GM12878 (cell line): ENCODE results near the gene CCDC47. TPM values are rescaled to one million over a fixed set of nuclear protein-coding genes. Genes with fewer than 3 reads are reported as not detected.

Source experiments
- ATAC-seq: fragments of 200-7000 bp; cut with Tn5 transposase; 3 replicates; pipeline ENCODE4 v1.9.1; 2020; ENCODE audit warnings: mild to moderate bottlenecking, moderate library complexity
- BruUV-seq: library from RNA; stranded (reverse); fragments of 400-500 nt; replicated peaks from 2 replicates; lab custom pipeline; 2021; lab: Mats Ljungman, UMichigan
- CTCF ChIA-PET: fragments of 300-600 bp; sonication (Branson Sonifier 250); formaldehyde crosslinking; extraction: SDS; loops from one replicate; lab custom pipeline; 2021; ENCODE audit warnings: inconsistent platforms; lab: Yijun Ruan, JAX
- POLR2A ChIA-PET: fragments of 350-600 bp; formaldehyde crosslinking; extraction: SDS; loops from one replicate; lab custom pipeline; 2021; ENCODE audit warnings: inconsistent platforms; lab: Charles Lee
- RAD21 ChIA-PET: fragments of 300-600 bp; sonication (Branson Sonifier 250); formaldehyde crosslinking; loops from one replicate; lab custom pipeline; 2023; ENCODE audit warnings: antibody characterized with exemption; ENCODE audit not compliant: unreplicated experiment; lab: Charles Lee
- SMC1A ChIA-PET: fragments of 300-600 bp; sonication (Branson Sonifier 250); formaldehyde crosslinking; loops from one replicate; lab custom pipeline; 2023; ENCODE audit not compliant: unreplicated experiment, uncharacterized antibody; lab: Charles Lee
- DNase-seq: peaks from one replicate; pipeline ENCODE4 v3.0.0-alpha.2; 2011; ENCODE audit warnings: low read depth, low spot score
- FAIRE-seq: peaks from 3 replicates; lab custom pipeline; 2011; peaks lifted over from hg19 to GRCh38; lab: Jason Lieb, UNC
- H2AFZ ChIP-seq: 2 replicates; pipeline ENCODE4 v1.6.0; 2011; ENCODE audit warnings: low read depth, low read length, control low read depth; ENCODE audit not compliant: control insufficient read depth
- H3K27ac ChIP-seq: 2 replicates; pipeline ENCODE4 v1.5.1; 2011; ENCODE audit warnings: control low read depth; ENCODE audit not compliant: control insufficient read depth, insufficient read depth
- H3K27me3 ChIP-seq, 2 experiments: replicated peaks in 1 of 2; 2 replicates each; pipeline versions ENCODE4 v1.6.0 to v1.6.1; 2011; ENCODE audit warnings: low read length in 1 of 2; ENCODE audit not compliant: control insufficient read depth in 2 of 2, insufficient read depth in 2 of 2
- H3K36me3 ChIP-seq, 2 experiments: 2 replicates each; pipeline ENCODE4 v1.5.1; 2011; ENCODE audit warnings: low read length in 1 of 2; ENCODE audit not compliant: control insufficient read depth in 2 of 2, insufficient read depth in 2 of 2
- H3K4me1 ChIP-seq: 2 replicates; pipeline ENCODE4 v1.6.1; 2011; ENCODE audit warnings: mild to moderate bottlenecking, low read length, moderate library complexity, mixed read lengths; ENCODE audit not compliant: control insufficient read depth, insufficient read depth
- H3K4me2 ChIP-seq: 2 replicates; pipeline ENCODE4 v1.6.0; 2011; ENCODE audit warnings: control low read depth; ENCODE audit not compliant: control insufficient read depth, insufficient read depth
- H3K4me3 ChIP-seq: fragments of 200-600 bp; sonication (generic); 2 replicates; pipeline ENCODE4 v1.5.1; 2016
- H3K79me2 ChIP-seq: 2 replicates; pipeline ENCODE4 v1.6.0; 2011; ENCODE audit warnings: low read length; ENCODE audit not compliant: control insufficient read depth, insufficient read depth
- H3K9ac ChIP-seq: 2 replicates; pipeline ENCODE4 v1.8.0; 2011; ENCODE audit warnings: low read length, control low read depth, mixed read lengths; ENCODE audit not compliant: control insufficient read depth, insufficient read depth
- H3K9me3 ChIP-seq: replicated peaks from 3 replicates; pipeline ENCODE4 v1.5.1; 2011; ENCODE audit warnings: mild to moderate bottlenecking, low read length; ENCODE audit not compliant: control insufficient read depth, insufficient read depth
- H4K20me1 ChIP-seq: 2 replicates; pipeline ENCODE4 v1.6.0; 2011; ENCODE audit not compliant: control insufficient read depth, insufficient read depth
- EZH2 ChIP-seq: IDR thresholded peaks from 2 replicates; pipeline ENCODE4 v1.6.1; 2012; ENCODE audit warnings: low read depth, mild to moderate bottlenecking, control low read depth, inconsistent platforms, low read length, borderline replicate concordance; ENCODE audit not compliant: control insufficient read depth
- GATAD2B ChIP-seq: fragments of 450-650 bp; conservative IDR thresholded peaks from 2 replicates; pipeline ENCODE4 v1.6.1; 2017; ENCODE audit warnings: low read depth, mild to moderate bottlenecking, moderate library complexity
- KDM1A ChIP-seq: fragments of 200-600 bp; sonication (generic); IDR thresholded peaks from 2 replicates; pipeline ENCODE4 v1.6.1; 2016; ENCODE audit warnings: borderline replicate concordance
- MAX ChIP-seq: IDR thresholded peaks from 2 replicates; pipeline ENCODE4 v1.6.1; 2012; ENCODE audit warnings: low read depth, low read length, improper control_type of control experiment
- RELA ChIP-seq: fragments of 450-650 bp; IDR thresholded peaks from 2 replicates; pipeline ENCODE4 v1.8.0; 2014; ENCODE audit warnings: borderline replicate concordance; ENCODE audit not compliant: partially characterized antibody
- SMC3 ChIP-seq: IDR thresholded peaks from 2 replicates; pipeline ENCODE4 v1.6.1; 2011; ENCODE audit warnings: low read length, improper control_type of control experiment, borderline replicate concordance
- SPI1 ChIP-seq: IDR thresholded peaks from 2 replicates; pipeline ENCODE4 v1.6.1; 2011; ENCODE audit warnings: low read depth, mild to moderate bottlenecking, low read length, moderate library complexity, borderline replicate concordance; ENCODE audit not compliant: insufficient read depth
- SUPT20H ChIP-seq: IDR thresholded peaks from 2 replicates; pipeline ENCODE4 v1.6.1; 2011; ENCODE audit warnings: low read depth, mild to moderate bottlenecking, low read length, moderate library complexity, borderline replicate concordance; ENCODE audit not compliant: control insufficient read depth
- ZBED1 ChIP-seq: IDR thresholded peaks from 2 replicates; pipeline ENCODE4 v1.6.1; 2016; ENCODE audit warnings: borderline replicate concordance
- WGBS: methylation state at CpG from one replicate; pipeline ENCODE4 v1.1.6; 2016; ENCODE audit warnings: low lambda C conversion rate; ENCODE audit not compliant: insufficient replicate concordance, insufficient coverage; ENCODE audit errors: missing lambda C conversion rate; 5-methylcytosine and 5-hydroxymethylcytosine counted together
- in situ Hi-C: fragments of 300-500 bp; cut with MboI; formaldehyde crosslinking; loops from 9 replicates; pipeline ENCODE4 v1.14.3; 2018; ENCODE audit warnings: mixed read lengths
- intact Hi-C: fragments of 100-400 bp; cut with micrococcal nuclease; formaldehyde crosslinking; loops from one replicate; pipeline ENCODE4 v1.14.2; 2022; ENCODE audit not compliant: unreplicated experiment
- polyA plus RNA-seq, 11 experiments: library from polyadenylated mRNA; depleted of rRNA in 4 of 11; unstranded in 6 of 11; stranded (reverse) in 5 of 11; fragments of >200 nt; fragmentation: Nextera tagmentation in 4 of 11; fragmentation: Illumina TruSeq in 1 of 11; extraction: Ambion mirVana in 4 of 11; extraction: Trizol in 1 of 11; gene quantifications; 1 replicate in 1 of 11; 2 replicates in 10 of 11; pipeline versions ENCODE4 v1.2.1 to v1.2.3, GENCODE V29; 2011 to 2016; ENCODE audit warnings: inconsistent platforms in 2 of 11, missing spikeins in 2 of 11, low read depth in 1 of 11
- total RNA-seq, 4 experiments: library from RNA; depleted of rRNA in 3 of 4; stranded (reverse); fragments of >200 nt in 3 of 4; fragmentation: Illumina TruSeq in 1 of 4; extraction: Trizol in 1 of 4; gene quantifications; 2 replicates each; pipeline versions ENCODE4 v1.2.1 to v1.2.3, GENCODE V29; 2013 to 2021
- TF ChIP-seq, protein P1 (sequence below): IDR thresholded peaks from 2 replicates; pipeline ENCODE4 v1.6.1; 2012; ENCODE audit warnings: improper control_type of control experiment, low read depth, low read length; ENCODE audit not compliant: insufficient replicate concordance

The CCDC47 gene
- total and polyA plus RNA-seq, 10 of the 15 experiments (the other 5 are each of a cell fraction or from before 2014, with no cell fraction given): 13.6 to 81.4 (median 58.9) TPM

- H3K9me3 ChIP-seq: no peaks in the 10 kb centered on the region
- ChIA-PET CTCF (no interaction called here), POLR2A (no interaction called here), SMC1A (no interaction called here), RAD21 (no interaction called here)
- H3K4me2 ChIP-seq: no peak overlapping the region
- ATAC-seq: no peak
- H3K27ac ChIP-seq: no peak overlapping the region
- peaks cover 6 to 52% of the 10 kb centered on the region in 2 experiments for H3K36me3 ChIP-seq
- no peaks in the 10 kb centered on the region; the same call in 1 of the 2 replicates for H4K20me1 ChIP-seq
- no peak overlapping the region for H3K9ac ChIP-seq
- in situ Hi-C loops (no loop called here), intact Hi-C loops (no loop called here)
- DNase-seq: no peak
- 100% methylated on average over 1 of the region's 1 CpG for WGBS
- H3K4me3 ChIP-seq: no peak overlapping the region
- no peak for TF ChIP-seq EZH2
- no peak for TF ChIP-seq SPI1
- TF ChIP-seq KDM1A: no peak
- TF ChIP-seq RELA: no peak
- TF ChIP-seq, protein P1, sequence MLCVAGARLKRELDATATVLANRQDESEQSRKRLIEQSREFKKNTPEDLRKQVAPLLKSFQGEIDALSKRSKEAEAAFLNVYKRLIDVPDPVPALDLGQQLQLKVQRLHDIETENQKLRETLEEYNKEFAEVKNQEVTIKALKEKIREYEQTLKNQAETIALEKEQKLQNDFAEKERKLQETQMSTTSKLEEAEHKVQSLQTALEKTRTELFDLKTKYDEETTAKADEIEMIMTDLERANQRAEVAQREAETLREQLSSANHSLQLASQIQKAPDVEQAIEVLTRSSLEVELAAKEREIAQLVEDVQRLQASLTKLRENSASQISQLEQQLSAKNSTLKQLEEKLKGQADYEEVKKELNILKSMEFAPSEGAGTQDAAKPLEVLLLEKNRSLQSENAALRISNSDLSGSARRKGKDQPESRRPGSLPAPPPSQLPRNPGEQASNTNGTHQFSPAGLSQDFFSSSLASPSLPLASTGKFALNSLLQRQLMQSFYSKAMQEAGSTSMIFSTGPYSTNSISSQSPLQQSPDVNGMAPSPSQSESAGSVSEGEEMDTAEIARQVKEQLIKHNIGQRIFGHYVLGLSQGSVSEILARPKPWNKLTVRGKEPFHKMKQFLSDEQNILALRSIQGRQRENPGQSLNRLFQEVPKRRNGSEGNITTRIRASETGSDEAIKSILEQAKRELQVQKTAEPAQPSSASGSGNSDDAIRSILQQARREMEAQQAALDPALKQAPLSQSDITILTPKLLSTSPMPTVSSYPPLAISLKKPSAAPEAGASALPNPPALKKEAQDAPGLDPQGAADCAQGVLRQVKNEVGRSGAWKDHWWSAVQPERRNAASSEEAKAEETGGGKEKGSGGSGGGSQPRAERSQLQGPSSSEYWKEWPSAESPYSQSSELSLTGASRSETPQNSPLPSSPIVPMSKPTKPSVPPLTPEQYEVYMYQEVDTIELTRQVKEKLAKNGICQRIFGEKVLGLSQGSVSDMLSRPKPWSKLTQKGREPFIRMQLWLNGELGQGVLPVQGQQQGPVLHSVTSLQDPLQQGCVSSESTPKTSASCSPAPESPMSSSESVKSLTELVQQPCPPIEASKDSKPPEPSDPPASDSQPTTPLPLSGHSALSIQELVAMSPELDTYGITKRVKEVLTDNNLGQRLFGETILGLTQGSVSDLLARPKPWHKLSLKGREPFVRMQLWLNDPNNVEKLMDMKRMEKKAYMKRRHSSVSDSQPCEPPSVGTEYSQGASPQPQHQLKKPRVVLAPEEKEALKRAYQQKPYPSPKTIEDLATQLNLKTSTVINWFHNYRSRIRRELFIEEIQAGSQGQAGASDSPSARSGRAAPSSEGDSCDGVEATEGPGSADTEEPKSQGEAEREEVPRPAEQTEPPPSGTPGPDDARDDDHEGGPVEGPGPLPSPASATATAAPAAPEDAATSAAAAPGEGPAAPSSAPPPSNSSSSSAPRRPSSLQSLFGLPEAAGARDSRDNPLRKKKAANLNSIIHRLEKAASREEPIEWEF: no peak
- no peak for TF ChIP-seq SMC3
- TF ChIP-seq ZBED1: no peak
- no peak for TF ChIP-seq MAX
- no peak for TF ChIP-seq SUPT20H
- no peak for TF ChIP-seq GATAD2B
- FAIRE-seq: no peak
- no peaks in the 10 kb centered on the region for H3K27me3 ChIP-seq
- no peaks in the 10 kb centered on the region for H3K4me1 ChIP-seq
- no peak overlapping the region for H2AFZ ChIP-seq
- BruUV-seq: no TSS peak
- no peaks in the 10 kb centered on the region for H3K79me2 ChIP-seq
Observed at GRCh38 chr17:63800783-63801182, 27.4 kb upstream of the CCDC47 start.
